H9 (cell line): Measurements from ENCODE around the gene HIC1. TPM values are rescaled to one million over a fixed set of nuclear protein-coding genes. Genes with fewer than 3 reads are reported as not detected.
A peak's percentile ranks its signal among the peaks of the same experiment; 100 is the strongest.

Experiments
- DNase-seq: peaks from one replicate; pipeline ENCODE4 v3.0.0-alpha.2; 2017
- H2AFZ ChIP-seq: one replicate; pipeline ENCODE4 v1.6.1; 2013; ENCODE audit warnings: mild to moderate bottlenecking, low read length, control low read depth, moderate library complexity
- H2AK5ac ChIP-seq: 2 replicates; pipeline ENCODE4 v1.6.1; 2013; ENCODE audit warnings: low read length, control low read depth, mixed read lengths; ENCODE audit not compliant: insufficient read length
- H2BK120ac ChIP-seq: one replicate; pipeline ENCODE4 v1.6.1; 2013; ENCODE audit warnings: low read depth, mild to moderate bottlenecking, low read length, control low read depth, inconsistent platforms; ENCODE audit not compliant: poor library complexity, severe bottlenecking
- H2BK12ac ChIP-seq: 2 replicates; pipeline ENCODE4 v1.6.1; 2013; ENCODE audit warnings: low read length, control low read depth, mixed read lengths, low read depth; ENCODE audit not compliant: insufficient read length
- H2BK15ac ChIP-seq: 2 replicates; pipeline ENCODE4 v1.6.1; 2013; ENCODE audit warnings: low read depth, low read length, control low read depth
- H2BK20ac ChIP-seq: one replicate; pipeline ENCODE4 v1.6.1; 2013; ENCODE audit warnings: low read depth, mild to moderate bottlenecking, low read length, control low read depth, inconsistent platforms; ENCODE audit not compliant: poor library complexity, severe bottlenecking
- H2BK5ac ChIP-seq: 2 replicates; pipeline ENCODE4 v1.6.1; 2013; ENCODE audit warnings: low read length, control low read depth, mixed read lengths; ENCODE audit not compliant: insufficient read length
- H3K14ac ChIP-seq: 2 replicates; pipeline ENCODE4 v1.6.1; 2013; ENCODE audit warnings: low read length, control low read depth; ENCODE audit not compliant: insufficient read depth
- H3K18ac ChIP-seq: 2 replicates; pipeline ENCODE4 v1.6.1; 2013; ENCODE audit warnings: low read depth, mild to moderate bottlenecking, mixed read lengths, low read length, control low read depth; ENCODE audit not compliant: insufficient read length
- H3K23ac ChIP-seq: 2 replicates; pipeline ENCODE4 v1.6.1; 2013; ENCODE audit warnings: low read length, control low read depth, mixed read lengths, low read depth; ENCODE audit not compliant: insufficient read length
- H3K23me2 ChIP-seq: 2 replicates; pipeline ENCODE4 v1.6.1; 2013; ENCODE audit warnings: low read depth, mild to moderate bottlenecking, mixed read lengths, low read length, control low read depth; ENCODE audit not compliant: insufficient read length, poor library complexity, severe bottlenecking
- H3K27ac ChIP-seq: 2 replicates; pipeline ENCODE4 v1.5.1; 2013; ENCODE audit warnings: low read length, control low read depth, mixed read lengths, low read depth; ENCODE audit not compliant: insufficient read length
- H3K27me3 ChIP-seq: 2 replicates; pipeline ENCODE4 v1.6.1; 2013; ENCODE audit warnings: low read length, control low read depth, inconsistent platforms; ENCODE audit not compliant: insufficient read depth
- H3K4ac ChIP-seq: 2 replicates; pipeline ENCODE4 v1.6.1; 2013; ENCODE audit warnings: low read depth, mild to moderate bottlenecking, control low read depth, inconsistent platforms, low read length, moderate library complexity
- H3K4me1 ChIP-seq: 2 replicates; pipeline ENCODE4 v1.6.1; 2013; ENCODE audit warnings: low read length, control low read depth, inconsistent platforms; ENCODE audit not compliant: insufficient read depth
- H3K4me2 ChIP-seq: 2 replicates; pipeline ENCODE4 v1.6.1; 2013; ENCODE audit warnings: low read length, control low read depth, mixed read lengths; ENCODE audit not compliant: insufficient read length, insufficient read depth
- H3K56ac ChIP-seq: 2 replicates; pipeline ENCODE4 v1.6.1; 2013; ENCODE audit warnings: low read depth, mild to moderate bottlenecking, mixed read lengths, low read length, control low read depth; ENCODE audit not compliant: insufficient read length
- H3K79me1 ChIP-seq: 2 replicates; pipeline ENCODE4 v1.6.1; 2013; ENCODE audit warnings: low read depth, mild to moderate bottlenecking, moderate library complexity, low read length, control low read depth, inconsistent platforms; ENCODE audit not compliant: insufficient read depth, poor library complexity, severe bottlenecking
- H3K79me2 ChIP-seq: 2 replicates; pipeline ENCODE4 v1.6.1; 2013; ENCODE audit warnings: low read length, control low read depth, inconsistent platforms; ENCODE audit not compliant: insufficient read depth
- H3K9ac ChIP-seq: 2 replicates; pipeline ENCODE4 v1.6.1; 2013; ENCODE audit warnings: low read length, control low read depth, mixed read lengths; ENCODE audit not compliant: insufficient read length; ENCODE audit errors: extremely low read depth
- H3K9me3 ChIP-seq: one replicate; pipeline ENCODE4 v1.6.1; 2013; ENCODE audit warnings: low read depth, low read length, inconsistent platforms; ENCODE audit not compliant: control insufficient read depth
- H3T11ph ChIP-seq: one replicate; pipeline ENCODE4 v1.6.1; 2013; ENCODE audit warnings: mild to moderate bottlenecking, low read length, control low read depth, inconsistent platforms
- H4K20me1 ChIP-seq: one replicate; pipeline ENCODE4 v1.6.1; 2013; ENCODE audit not compliant: control insufficient read depth, insufficient read length, insufficient read depth
- H4K5ac ChIP-seq: 2 replicates; pipeline ENCODE4 v1.6.1; 2013; ENCODE audit warnings: low read depth, mild to moderate bottlenecking, mixed read lengths, low read length, control low read depth; ENCODE audit not compliant: insufficient read length
- H4K8ac ChIP-seq: replicated peaks from 2 replicates; pipeline ENCODE4 v1.6.1; 2013; ENCODE audit warnings: low read length, control low read depth, mixed read lengths, low read depth; ENCODE audit not compliant: insufficient read length
- H4K91ac ChIP-seq: 2 replicates; pipeline ENCODE4 v1.6.1; 2013; ENCODE audit warnings: low read depth, mild to moderate bottlenecking, moderate library complexity, mixed read lengths, low read length, control low read depth; ENCODE audit not compliant: insufficient read length
- H3K27ac Mint-ChIP-seq, 3 experiments: 2 replicates in 2 of 3; 3 replicates in 1 of 3; pipeline ENCODE4 v1.8.0; 2020 to 2021; ENCODE audit warnings: mixed read lengths in 3 of 3, mild to moderate bottlenecking in 1 of 3, moderate library complexity in 1 of 3
- H3K27me3 Mint-ChIP-seq: 2 replicates; pipeline ENCODE4 v1.8.0; 2021; ENCODE audit warnings: low read depth, mild to moderate bottlenecking, moderate library complexity, mixed read lengths
- H3K36me3 Mint-ChIP-seq, 3 experiments: 2 replicates in 2 of 3; 3 replicates in 1 of 3; pipeline ENCODE4 v1.8.0; 2020 to 2021; ENCODE audit warnings: low read depth in 3 of 3, mixed read lengths in 3 of 3; ENCODE audit not compliant: insufficient read depth in 1 of 3
- H3K4me1 Mint-ChIP-seq, 2 experiments: 2 replicates each; pipeline ENCODE4 v1.8.0; 2020; ENCODE audit warnings: mixed read lengths in 2 of 2
- H3K4me3 Mint-ChIP-seq, 2 experiments: 2 replicates in 1 of 2; 3 replicates in 1 of 2; pipeline ENCODE4 v1.8.0; 2020 to 2021; ENCODE audit warnings: mild to moderate bottlenecking in 2 of 2, mixed read lengths in 2 of 2, moderate library complexity in 1 of 2
- H3K9me3 Mint-ChIP-seq, 2 experiments: 2 replicates in 1 of 2; 3 replicates in 1 of 2; pipeline ENCODE4 v1.8.0; 2020; ENCODE audit warnings: mild to moderate bottlenecking in 2 of 2, mixed read lengths in 2 of 2, moderate library complexity in 1 of 2
- CTCF ChIP-seq: fragments of 200-600 bp; sonication (generic); conservative IDR thresholded peaks from 3 replicates; pipeline ENCODE4 v1.8.0; 2021; ENCODE audit warnings: antibody characterized with exemption, mild to moderate bottlenecking
- WGBS: extraction: QIAGEN DNeasy Blood & Tissue Kit; methylation state at CpG from one replicate; pipeline ENCODE4 v1.1.7; 2013; ENCODE audit warnings: missing lambda C conversion rate, low lambda C conversion rate, mixed read lengths; ENCODE audit not compliant: insufficient read length; ENCODE audit errors: extremely low coverage; 5-methylcytosine and 5-hydroxymethylcytosine counted together
- total RNA-seq: library from RNA; stranded (reverse); gene quantifications from 2 replicates; pipeline ENCODE4 v1.2.1, GENCODE V29; 2021

HIC1 gene
- total RNA-seq, 1 experiment from 2014 or later = 1.8 TPM

- H3K4me3 Mint-ChIP-seq = no peak overlapping the region
- no peak overlapping the region for H2AK5ac ChIP-seq
- H2BK120ac ChIP-seq = no peak overlapping the region
- H4K5ac ChIP-seq = no peak overlapping the region
- no peak overlapping the region for H2BK15ac ChIP-seq
- H3K23me2 ChIP-seq = no peaks in the 10 kb centered on the region
- no peak overlapping the region for H3K14ac ChIP-seq
- no peak overlapping the region for H3K9ac ChIP-seq
- no peak overlapping the region for H3K56ac ChIP-seq
- no peak overlapping the region for H4K8ac ChIP-seq
- H3K79me2 ChIP-seq = no peaks in the 10 kb centered on the region
- H3K4me2 ChIP-seq = no peak overlapping the region
- H3K4ac ChIP-seq = no peak overlapping the region
- no peak overlapping the region for H2BK12ac ChIP-seq
- TF ChIP-seq CTCF = no peak
- no peak overlapping the region for H2BK20ac ChIP-seq
- no CpG with 5 or more reads among the region's 8 CpGs for WGBS
- no peak overlapping the region for H3K27ac ChIP-seq
- no peak overlapping the region for H2BK5ac ChIP-seq
- no peaks in the 10 kb centered on the region; the same call in 1 of the 2 replicates for H3K27me3 Mint-ChIP-seq
- no peak overlapping the region for H3K23ac ChIP-seq
- no peaks in the 10 kb centered on the region for H3K4me1 ChIP-seq
- no peak overlapping the region for H3T11ph ChIP-seq
- H3K9me3 Mint-ChIP-seq = no peaks in the 10 kb centered on the region
- no peaks in the 10 kb centered on the region for H3K79me1 ChIP-seq
- H3K9me3 ChIP-seq = no peaks in the 10 kb centered on the region
- no peaks in the 10 kb centered on the region for H4K20me1 ChIP-seq
- H3K27me3 ChIP-seq = no peaks in the 10 kb centered on the region
- H3K27ac Mint-ChIP-seq = peak overlapping the region in 2 of 3 experiments; percentile 5 to 50; a peak in 2 of 7 replicates
- DNase-seq = no peak
- no peak overlapping the region for H3K18ac ChIP-seq
- peaks cover 0 to 32% (median 15%) of the 10 kb centered on the region in 3 experiments; a peak in 4 of 7 replicates for H3K36me3 Mint-ChIP-seq
- H2AFZ ChIP-seq = no peak overlapping the region
- H3K4me1 Mint-ChIP-seq = peaks cover 3 to 4% of the 10 kb centered on the region in 2 experiments
- no peak overlapping the region for H4K91ac ChIP-seq
These were observed 29.3 kb downstream of the HIC1 start for GRCh38 chr17:2084036-2084765.
